SK-N-MC (cell line): ENCODE measurements around the gene OR6Q1.

Source experiments
- DNase-seq: peaks from one replicate; pipeline ENCODE4 v3.0.0-alpha.2; 2011; ENCODE audit warnings: low read depth, low spot score
- H3K27ac ChIP-seq: fragments of 200-600 bp; sonication (generic); 2 replicates; pipeline ENCODE4 v1.5.1; 2016; ENCODE audit warnings: mixed run types
- H3K36me3 ChIP-seq: fragments of 200-600 bp; sonication (generic); 2 replicates; pipeline ENCODE4 v1.6.1; 2017; ENCODE audit warnings: antibody characterized with exemption, low read length, mixed read lengths; ENCODE audit not compliant: insufficient read depth
- H3K4me3 ChIP-seq: fragments of 200-600 bp; sonication (generic); 2 replicates; pipeline ENCODE4 v1.5.1; 2016
- H3K9ac ChIP-seq: fragments of 200-600 bp; sonication (generic); 2 replicates; pipeline ENCODE4 v1.8.0; 2017; ENCODE audit warnings: mixed run types, mixed read lengths; ENCODE audit not compliant: insufficient read length
- H3K9me3 ChIP-seq: fragments of 200-600 bp; sonication (generic); 2 replicates; pipeline ENCODE4 v1.6.1; 2017; ENCODE audit warnings: low read depth, mild to moderate bottlenecking, antibody characterized with exemption, low read length, moderate library complexity, mixed read lengths
- EZH2 ChIP-seq: fragments of 200-600 bp; sonication (generic); IDR thresholded peaks from one replicate; pipeline ENCODE4 v1.6.1; 2017; ENCODE audit warnings: antibody characterized with exemption
- FOXP2 ChIP-seq: optimal IDR thresholded peaks from 2 replicates; pipeline ENCODE3; 2011; ENCODE audit warnings: mild to moderate bottlenecking, moderate library complexity; ENCODE audit not compliant: insufficient read depth; ENCODE audit errors: extremely low read length, control extremely low read depth
- POLR2AphosphoS5 ChIP-seq: IDR thresholded peaks from 2 replicates; pipeline ENCODE4 v1.6.1; 2012; ENCODE audit warnings: mild to moderate bottlenecking, low read depth, low read length, borderline replicate concordance

OR6Q1 gene

DNA sequence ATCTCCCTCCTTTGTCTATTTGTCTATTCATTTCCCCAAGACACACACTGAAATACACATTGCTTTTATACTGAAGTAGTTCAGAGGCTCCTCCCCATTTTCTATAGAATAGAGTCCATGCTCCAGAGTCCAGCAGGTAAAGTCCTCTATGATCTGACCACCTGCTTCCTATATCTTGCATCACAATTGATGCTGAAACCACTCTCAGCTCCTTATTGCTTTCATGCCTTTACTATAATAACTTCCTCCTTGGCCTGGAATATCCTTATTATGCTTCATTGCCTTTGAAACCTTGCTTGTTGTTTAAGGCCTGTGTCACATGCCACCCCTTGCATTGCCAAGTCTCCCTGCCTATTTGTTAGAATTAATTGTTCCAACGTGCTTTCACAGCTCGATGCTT, 12.6 kb downstream of the OR6Q1 start:
- no peak for TF ChIP-seq POLR2AphosphoS5
- TF ChIP-seq FOXP2 = no peak
- TF ChIP-seq EZH2 = no peak
- H3K9ac ChIP-seq = no peak overlapping the region
- H3K36me3 ChIP-seq = no peaks in the 10 kb centered on the region
- H3K27ac ChIP-seq = no peak overlapping the region
- H3K4me3 ChIP-seq = no peak overlapping the region
- H3K9me3 ChIP-seq = no peaks in the 10 kb centered on the region
- no peak for DNase-seq

- no peak overlapping the region for H3K9ac ChIP-seq
- no peak overlapping the region for H3K27ac ChIP-seq
- TF ChIP-seq POLR2AphosphoS5 (no peak), FOXP2 (no peak), EZH2 (no peak)
- H3K9me3 ChIP-seq = no peaks in the 10 kb centered on the region
- no peak for DNase-seq
- no peaks in the 10 kb centered on the region for H3K36me3 ChIP-seq
- no peak overlapping the region for H3K4me3 ChIP-seq
Observed at GRCh38 chr11:58046231-58046630, 15.5 kb downstream of the OR6Q1 start.

DNA sequence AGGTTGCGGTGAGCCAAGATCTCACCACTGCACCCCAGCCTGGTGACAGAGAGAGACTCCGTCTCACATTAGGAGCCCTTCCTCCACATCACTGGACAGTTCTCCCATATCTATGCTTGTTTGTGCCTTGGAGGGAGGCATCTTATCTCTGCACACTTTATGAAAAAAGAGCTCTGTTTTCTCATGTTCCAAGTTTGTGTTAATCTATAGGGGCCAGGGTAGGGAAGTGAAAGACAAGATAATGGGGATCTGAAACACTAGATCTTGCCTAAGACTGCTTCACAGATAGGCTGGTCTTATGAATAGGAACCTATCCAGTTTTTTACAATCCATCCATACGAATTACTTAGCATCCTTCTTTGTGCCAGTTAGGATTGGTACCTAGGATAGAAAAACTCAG, 17.1 kb downstream of the OR6Q1 start:
- H3K36me3 ChIP-seq = no peaks in the 10 kb centered on the region

DNA sequence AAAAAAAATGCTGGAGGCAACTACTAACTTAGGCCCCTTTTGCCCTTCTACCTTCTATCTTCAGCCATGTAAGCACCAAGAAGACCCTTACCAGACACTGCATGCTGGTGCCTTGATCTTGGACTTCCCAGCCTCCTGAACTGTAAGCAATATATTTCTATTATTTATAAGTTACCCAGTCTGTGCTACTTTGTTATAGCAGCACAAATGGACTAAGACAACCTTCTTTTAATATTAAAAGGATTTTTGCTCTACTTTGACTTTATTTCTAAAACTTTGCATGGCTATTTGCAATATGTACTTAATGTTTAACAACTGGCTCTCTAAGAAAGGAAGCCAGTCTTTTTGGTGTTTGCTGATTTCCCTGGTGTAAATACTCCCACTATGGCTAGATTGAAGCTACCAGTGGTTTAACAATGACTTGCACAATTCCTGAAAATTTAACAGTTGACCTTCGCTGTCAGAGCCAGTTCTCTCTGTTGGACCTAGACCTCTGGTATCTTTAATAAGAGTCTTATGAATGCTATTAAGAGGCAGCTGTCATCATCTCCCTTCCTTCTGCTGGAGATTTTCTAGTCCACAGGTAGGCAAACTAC, 25.2 kb downstream of the OR6Q1 start:
- no peak for DNase-seq
- Histone ChIP-seq H3K9ac (no peak overlapping the region), H3K4me3 (no peak overlapping the region), H3K27ac (no peak overlapping the region), H3K36me3 (no peaks in the 10 kb centered on the region), H3K9me3 (no peaks in the 10 kb centered on the region)
- no peak for TF ChIP-seq FOXP2
- TF ChIP-seq EZH2 = no peak
- no peak for TF ChIP-seq POLR2AphosphoS5

More for the DNA sequence above, 17.1 kb downstream of the OR6Q1 start:
- DNase-seq = no peak
- Histone ChIP-seq H3K9ac (no peak overlapping the region), H3K4me3 (no peak overlapping the region), H3K27ac (no peak overlapping the region), H3K9me3 (no peaks in the 10 kb centered on the region)
- no peak for TF ChIP-seq FOXP2
- no peak for TF ChIP-seq EZH2
- no peak for TF ChIP-seq POLR2AphosphoS5

- DNase-seq = no peak
- H3K9me3 ChIP-seq = no peaks in the 10 kb centered on the region
- TF ChIP-seq FOXP2 (no peak), POLR2AphosphoS5 (no peak), EZH2 (no peak)
- H3K4me3 ChIP-seq = no peak overlapping the region
- H3K36me3 ChIP-seq = no peaks in the 10 kb centered on the region
- H3K27ac ChIP-seq = no peak overlapping the region
- H3K9ac ChIP-seq = no peak overlapping the region
Observed at GRCh38 chr11:58057481-58057880, 26.7 kb downstream of the OR6Q1 start.

GRCh38 chr11:58058276-58059006, 27.7 kb downstream of the OR6Q1 start:
- no peaks in the 10 kb centered on the region for H3K9me3 ChIP-seq
- TF ChIP-seq POLR2AphosphoS5 (no peak), FOXP2 (no peak), EZH2 (no peak)
- H3K36me3 ChIP-seq = no peaks in the 10 kb centered on the region
- no peak overlapping the region for H3K4me3 ChIP-seq
- H3K27ac ChIP-seq = no peak overlapping the region
- no peak overlapping the region for H3K9ac ChIP-seq
- no peak for DNase-seq

- Histone ChIP-seq H3K27ac (no peak overlapping the region), H3K4me3 (no peak overlapping the region), H3K9ac (no peak overlapping the region), H3K9me3 (no peaks in the 10 kb centered on the region), H3K36me3 (no peaks in the 10 kb centered on the region)
- TF ChIP-seq POLR2AphosphoS5 (no peak), FOXP2 (no peak), EZH2 (no peak)
- no peak for DNase-seq
Observed at GRCh38 chr11:58059007-58059350, 28.2 kb downstream of the OR6Q1 start.

- Histone ChIP-seq H3K9ac (no peak overlapping the region), H3K9me3 (no peaks in the 10 kb centered on the region), H3K36me3 (no peaks in the 10 kb centered on the region), H3K4me3 (no peak overlapping the region), H3K27ac (no peak overlapping the region)
- TF ChIP-seq FOXP2 (no peak), EZH2 (no peak), POLR2AphosphoS5 (no peak)
- DNase-seq = no peak
Observed at GRCh38 chr11:58060535-58060934, 29.8 kb downstream of the OR6Q1 start.

GRCh38 chr11:58060939-58061672, 30.4 kb downstream of the OR6Q1 start:
- Histone ChIP-seq H3K9ac (no peak overlapping the region), H3K36me3 (no peaks in the 10 kb centered on the region), H3K9me3 (no peaks in the 10 kb centered on the region), H3K27ac (no peak overlapping the region), H3K4me3 (no peak overlapping the region)
- no peak for DNase-seq
- no peak for TF ChIP-seq POLR2AphosphoS5
